Measurements from ENCODE around the gene ZBTB20. TPM values are rescaled to one million over a fixed set of nuclear protein-coding genes. Genes with fewer than 3 reads are reported as not detected.

Gene ZBTB20
- total RNA-seq, 2 donors from 2014 or later: 112 to 120 TPM

DNA sequence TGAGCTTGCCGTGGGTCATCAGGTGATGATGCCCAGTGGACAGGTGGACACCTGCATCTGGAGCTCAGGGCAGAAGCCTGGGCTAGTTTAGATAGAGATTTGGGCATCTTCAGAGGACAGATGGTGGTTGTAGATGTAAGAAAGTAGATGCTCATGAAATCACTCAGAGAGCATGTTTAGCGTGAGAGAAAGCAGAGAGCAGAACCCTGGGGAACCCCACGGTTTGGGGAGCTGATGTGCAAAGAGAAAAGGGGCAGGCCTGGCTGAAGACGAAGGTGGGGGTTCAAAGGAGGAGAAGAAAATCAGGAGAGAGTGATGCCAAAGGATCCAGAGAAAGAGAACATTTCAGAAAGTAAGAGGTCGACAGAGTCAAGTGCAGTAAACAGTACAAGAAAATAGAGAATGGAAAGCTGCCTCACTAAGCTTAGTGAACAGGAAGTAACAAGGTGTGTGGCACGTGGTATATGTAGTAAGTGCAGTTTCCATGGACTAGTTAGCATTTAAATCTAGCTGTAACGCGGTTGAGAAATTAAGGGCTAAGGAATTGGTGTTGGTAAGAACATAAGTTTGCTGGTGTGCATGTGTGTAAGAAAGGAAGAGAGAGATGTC lies 839.8 kb downstream of the ZBTB20 start:
- Histone ChIP-seq H3K9me3 (no peaks in the 10 kb centered on the region), H3K4me1 (ENCODE audit: control insufficient read depth in 1 of 2, low read depth in 2 of 2) (no peaks in the 10 kb centered on the region), H3K36me3 (no peaks in the 10 kb centered on the region), H3K27me3 (replicated peaks; ENCODE audit: insufficient read depth) (no peaks in the 10 kb centered on the region), H3K4me3 (no peak overlapping the region), H3K27ac (no peak overlapping the region)
- DNase-seq (ENCODE audit: low spot score) (no peak), ATAC-seq (ENCODE audit: insufficient number of reproducible peaks, low FRiP score, low read depth) (no peak)
- TF ChIP-seq, protein P1, sequence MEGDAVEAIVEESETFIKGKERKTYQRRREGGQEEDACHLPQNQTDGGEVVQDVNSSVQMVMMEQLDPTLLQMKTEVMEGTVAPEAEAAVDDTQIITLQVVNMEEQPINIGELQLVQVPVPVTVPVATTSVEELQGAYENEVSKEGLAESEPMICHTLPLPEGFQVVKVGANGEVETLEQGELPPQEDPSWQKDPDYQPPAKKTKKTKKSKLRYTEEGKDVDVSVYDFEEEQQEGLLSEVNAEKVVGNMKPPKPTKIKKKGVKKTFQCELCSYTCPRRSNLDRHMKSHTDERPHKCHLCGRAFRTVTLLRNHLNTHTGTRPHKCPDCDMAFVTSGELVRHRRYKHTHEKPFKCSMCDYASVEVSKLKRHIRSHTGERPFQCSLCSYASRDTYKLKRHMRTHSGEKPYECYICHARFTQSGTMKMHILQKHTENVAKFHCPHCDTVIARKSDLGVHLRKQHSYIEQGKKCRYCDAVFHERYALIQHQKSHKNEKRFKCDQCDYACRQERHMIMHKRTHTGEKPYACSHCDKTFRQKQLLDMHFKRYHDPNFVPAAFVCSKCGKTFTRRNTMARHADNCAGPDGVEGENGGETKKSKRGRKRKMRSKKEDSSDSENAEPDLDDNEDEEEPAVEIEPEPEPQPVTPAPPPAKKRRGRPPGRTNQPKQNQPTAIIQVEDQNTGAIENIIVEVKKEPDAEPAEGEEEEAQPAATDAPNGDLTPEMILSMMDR (IDR thresholded peaks at IDR 0.05): no peak

DNA sequence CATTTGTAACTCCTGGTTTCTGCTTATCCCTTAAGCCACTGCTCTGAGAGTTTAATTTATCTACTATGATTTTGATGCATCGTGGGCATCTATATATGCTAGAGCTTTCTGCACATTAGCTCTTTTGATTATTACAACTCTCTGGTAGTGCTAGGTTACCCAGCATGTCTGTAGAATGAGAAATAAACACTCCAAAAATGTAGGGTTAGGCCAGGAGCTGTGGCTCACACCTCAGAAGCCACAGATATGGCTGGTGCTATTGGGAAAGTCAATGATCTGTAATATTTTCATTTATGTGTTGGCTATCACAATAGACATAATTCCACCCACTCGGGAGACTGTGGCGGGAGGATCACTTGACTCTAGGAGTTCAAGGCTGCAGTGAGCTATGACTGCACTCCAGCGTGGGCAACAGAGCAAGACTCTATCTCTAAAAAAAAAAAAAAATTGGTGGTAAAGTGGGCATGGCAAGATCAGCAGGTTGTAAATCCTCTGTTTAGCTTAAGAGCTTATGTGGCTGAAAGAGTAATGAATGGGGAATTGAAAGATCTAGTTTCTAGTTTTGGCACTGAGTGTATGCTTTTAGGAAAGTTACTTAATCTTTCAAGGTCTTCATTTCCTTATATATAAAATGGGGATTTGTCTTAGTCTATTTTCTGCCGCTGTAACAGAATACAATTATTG lies 847.0 kb downstream of the ZBTB20 start:
- TF ChIP-seq, protein P1 (IDR thresholded peaks at IDR 0.05): no peak
- Histone ChIP-seq H3K4me3 (no peak overlapping the region), H3K27ac (no peak overlapping the region), H3K4me1 (ENCODE audit: control insufficient read depth in 1 of 2, low read depth in 2 of 2) (no peaks in the 10 kb centered on the region), H3K9me3 (no peaks in the 10 kb centered on the region), H3K36me3 (no peaks in the 10 kb centered on the region), H3K27me3 (replicated peaks; ENCODE audit: insufficient read depth) (no peaks in the 10 kb centered on the region)
- ATAC-seq (ENCODE audit: insufficient number of reproducible peaks, low FRiP score, low read depth) (no peak), DNase-seq (ENCODE audit: low spot score) (no peak)

DNA sequence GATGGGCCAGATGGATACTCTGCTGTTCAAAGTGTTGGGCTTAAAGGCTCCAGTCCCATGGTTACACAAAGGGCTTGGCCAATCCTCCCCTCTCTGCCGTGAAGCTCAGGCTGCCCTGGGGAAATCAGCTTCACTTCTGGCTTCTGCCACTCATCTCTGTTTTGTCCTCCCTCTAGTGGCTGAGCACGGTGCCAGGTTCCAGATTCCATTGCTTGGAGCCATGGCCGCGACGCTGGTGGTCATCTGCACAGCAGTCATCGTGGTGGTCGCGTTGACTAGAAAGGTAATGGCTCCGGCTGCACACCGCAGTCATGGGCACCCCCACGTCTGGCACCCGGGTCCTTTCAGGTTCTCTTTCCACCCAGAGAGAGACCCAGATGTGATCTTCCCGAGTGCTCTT lies 847.7 kb downstream of the ZBTB20 start:
- TF ChIP-seq, protein P1 (IDR thresholded peaks at IDR 0.05): no peak
- DNase-seq (ENCODE audit: low spot score) (no peak), ATAC-seq (ENCODE audit: insufficient number of reproducible peaks, low FRiP score, low read depth) (no peak)
- no peaks in the 10 kb centered on the region for H3K9me3 ChIP-seq
- no peak overlapping the region for H3K27ac ChIP-seq
- H3K4me1 ChIP-seq (ENCODE audit: control insufficient read depth in 1 of 2, low read depth in 2 of 2): no peaks in the 10 kb centered on the region
- no peaks in the 10 kb centered on the region for H3K36me3 ChIP-seq
- H3K27me3 ChIP-seq (replicated peaks; ENCODE audit: insufficient read depth): no peaks in the 10 kb centered on the region
- H3K4me3 ChIP-seq: no peak overlapping the region

DNA sequence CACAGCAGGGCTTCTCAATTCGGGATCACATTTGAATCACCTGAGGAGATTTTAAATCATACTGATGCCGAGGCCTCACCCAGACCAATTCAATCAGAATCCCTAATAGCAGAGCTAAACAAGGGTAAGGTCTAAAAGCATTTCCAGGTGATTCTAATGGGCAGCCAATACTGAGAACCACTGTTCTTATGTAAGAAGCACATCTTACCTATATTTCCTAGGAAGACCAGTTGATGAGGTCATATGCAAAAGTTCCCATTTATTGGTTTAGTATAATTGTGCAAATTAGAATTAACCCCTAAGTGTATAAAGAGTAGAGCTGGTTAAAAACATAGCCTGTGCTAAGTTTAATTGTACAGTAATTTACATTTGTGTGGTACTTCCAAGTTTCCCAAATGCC lies 851.1 kb downstream of the ZBTB20 start:
- Histone ChIP-seq H3K4me1 (ENCODE audit: control insufficient read depth in 1 of 2, low read depth in 2 of 2) (peaks cover 0 to 9% of the 10 kb centered on the region in 2 donors), H3K9me3 (no peaks in the 10 kb centered on the region), H3K27me3 (replicated peaks; ENCODE audit: insufficient read depth) (no peaks in the 10 kb centered on the region), H3K36me3 (no peaks in the 10 kb centered on the region), H3K4me3 (no peak overlapping the region), H3K27ac (no peak overlapping the region)
- ATAC-seq (ENCODE audit: insufficient number of reproducible peaks, low FRiP score, low read depth): no peak
- TF ChIP-seq, protein P1 (IDR thresholded peaks at IDR 0.05): no peak
- DNase-seq (ENCODE audit: low spot score): no peak

DNA sequence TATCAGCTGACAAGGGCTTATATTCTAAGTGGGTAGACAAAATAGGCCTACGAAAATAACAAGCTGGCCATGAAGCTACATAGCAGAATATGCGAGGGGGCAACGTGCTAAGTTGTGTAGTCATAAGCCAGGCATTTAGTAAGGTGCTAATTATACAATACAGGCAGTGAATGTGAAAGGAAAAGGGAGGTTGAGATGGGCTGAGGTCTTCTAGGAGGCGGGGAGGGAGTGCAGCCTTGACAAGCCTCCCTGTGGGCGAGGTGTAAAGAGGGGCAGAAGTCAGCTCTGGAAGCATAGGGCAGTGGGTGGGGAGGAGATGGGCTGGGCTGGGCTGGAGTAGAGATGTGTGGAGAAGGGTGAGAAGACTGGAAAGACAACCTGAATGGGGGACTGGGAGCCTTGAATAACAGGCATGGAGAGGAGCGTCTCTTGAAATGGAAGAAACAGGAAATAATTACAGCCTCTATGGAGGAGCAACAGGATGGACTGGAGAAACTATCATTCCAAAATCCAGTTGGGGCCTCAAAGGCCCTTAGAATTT lies 852.1 kb downstream of the ZBTB20 start:
- DNase-seq (ENCODE audit: low spot score): no peak
- no peaks in the 10 kb centered on the region for H3K9me3 ChIP-seq
- H3K36me3 ChIP-seq: no peaks in the 10 kb centered on the region
- H3K27ac ChIP-seq: no peak overlapping the region
- TF ChIP-seq, protein P1 (IDR thresholded peaks at IDR 0.05): no peak
- H3K27me3 ChIP-seq (replicated peaks; ENCODE audit: insufficient read depth): no peaks in the 10 kb centered on the region
- peaks cover 0 to 10% of the 10 kb centered on the region in 2 donors for H3K4me1 ChIP-seq (ENCODE audit: control insufficient read depth in 1 of 2, low read depth in 2 of 2)
- no peak overlapping the region for H3K4me3 ChIP-seq
- ATAC-seq (ENCODE audit: insufficient number of reproducible peaks, low FRiP score, low read depth): no peak
